ENCODE measurements around the gene EXOSC9. TPM values are rescaled to one million over a fixed set of nuclear protein-coding genes. Genes with fewer than 3 reads are reported as not detected.

The EXOSC9 gene
- polyA plus RNA-seq, 1 donor from 2014 or later, result 67.4 TPM

- Histone ChIP-seq H3K4me2 (ENCODE audit: low read length) (no peak overlapping the region), H3K9ac (ENCODE audit: low read length) (no peak overlapping the region), H3K79me2 (replicated peaks; ENCODE audit: insufficient read depth, low read length) (peaks cover 10% of the 10 kb centered on the region), H3K9me3 (ENCODE audit: low read length) (no peaks in the 10 kb centered on the region), H3F3A (ENCODE audit: insufficient read depth, low read length, poor library complexity, severe bottlenecking) (no peaks in the 10 kb centered on the region), H3K27me3 (ENCODE audit: insufficient read depth, low read depth, low read length) (no peaks in the 10 kb centered on the region), H3K27ac (ENCODE audit: low read length) (no peak overlapping the region), H3K9me2 (ENCODE audit: insufficient read depth, low read length) (no peaks in the 10 kb centered on the region), H3K4me3 (ENCODE audit: low read length) (no peak overlapping the region), H3K36me3 (ENCODE audit: insufficient read depth, low read length) (peaks cover 28% of the 10 kb centered on the region), H2AFZ (ENCODE audit: low read depth, low read length) (no peak overlapping the region), H4K20me1 (ENCODE audit: insufficient read depth) (no peaks in the 10 kb centered on the region)
- TF ChIP-seq EZH2 (IDR thresholded peaks at IDR 0.05; ENCODE audit: borderline replicate concordance, insufficient read depth, low read length, poor library complexity, severe bottlenecking), result no peak
- TF ChIP-seq TAF1 (IDR thresholded peaks at IDR 0.05; ENCODE audit: low read depth), result no peak
- no peak for TF ChIP-seq RAD21 (conservative IDR thresholded peaks at IDR 0.05)
- no peak for TF ChIP-seq REST (IDR thresholded peaks at IDR 0.05; ENCODE audit: borderline replicate concordance)
- no peak for TF ChIP-seq SMC3 (conservative IDR thresholded peaks at IDR 0.05; ENCODE audit: poor library complexity)
- no peak for TF ChIP-seq CTCF (IDR thresholded peaks at IDR 0.05; ENCODE audit: poor library complexity, severe bottlenecking)
- no peak for TF ChIP-seq MXI1 (conservative IDR thresholded peaks at IDR 0.05; ENCODE audit: poor library complexity, severe bottlenecking)
These were observed 62.7 kb downstream of the EXOSC9 start for GRCh38 chr4:121863799-121864198.

Other genes starting within 250 kb of the EXOSC9 start
- gene ANXA5, start 104.3 kb upstream of the EXOSC9 start, polyA plus RNA-seq, result 2.9 and 8.1 TPM in 2 replicates
- 0.17 TPM in 1 of 2 replicates, not detected in the other for gene SMIM43, start 36.2 kb upstream of the EXOSC9 start, polyA plus RNA-seq
- 7.5 and 8.6 TPM in 2 replicates for gene CCNA2, start 22.6 kb downstream of the EXOSC9 start, polyA plus RNA-seq
- 44.6 and 60.9 TPM in 2 replicates for gene BBS7, start 69.2 kb downstream of the EXOSC9 start, polyA plus RNA-seq
- gene TRPC3, start 150.7 kb downstream of the EXOSC9 start, polyA plus RNA-seq, result 5.8 and 6.9 TPM in 2 replicates

All from neural cell (in vitro differentiated cells).